HG03103 (cell line): ENCODE results near the gene ERVFRD-1.
A peak's percentile ranks its signal among the peaks of the same experiment; 100 is the strongest.
"Not testable (repeated sequence)": the region's sequence is repeated elsewhere in the genome, so short reads cannot be mapped to it uniquely, and the experiment has no call there.

Experiments used
- ATAC-seq: cut with Tn5 transposase; IDR thresholded peaks from one replicate; pipeline ENCODE4 v1.9.1; 2021; ENCODE audit warnings: low read depth; ENCODE audit not compliant: unreplicated experiment

The ERVFRD-1 gene

DNA sequence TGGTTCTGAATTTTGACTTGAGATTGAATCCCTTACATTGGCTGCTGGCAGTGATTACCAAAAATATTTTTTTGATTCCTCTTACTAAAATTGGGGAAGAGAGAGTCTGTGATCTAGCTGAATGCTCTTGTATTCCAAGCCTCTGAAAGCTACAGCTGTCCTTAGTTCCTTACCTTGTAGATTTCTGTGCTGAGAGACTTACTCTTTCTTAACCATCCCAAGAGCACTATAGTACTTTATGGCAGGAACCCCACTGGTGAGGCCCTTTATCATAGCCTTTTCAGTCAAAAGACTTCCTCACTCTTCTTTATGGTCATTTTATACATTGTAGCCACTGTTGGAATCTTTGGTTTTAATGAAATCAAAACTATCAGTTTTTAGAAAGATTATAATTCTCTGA, 19.1 kb upstream of the ERVFRD-1 start:
- ATAC-seq, result no peak

DNA sequence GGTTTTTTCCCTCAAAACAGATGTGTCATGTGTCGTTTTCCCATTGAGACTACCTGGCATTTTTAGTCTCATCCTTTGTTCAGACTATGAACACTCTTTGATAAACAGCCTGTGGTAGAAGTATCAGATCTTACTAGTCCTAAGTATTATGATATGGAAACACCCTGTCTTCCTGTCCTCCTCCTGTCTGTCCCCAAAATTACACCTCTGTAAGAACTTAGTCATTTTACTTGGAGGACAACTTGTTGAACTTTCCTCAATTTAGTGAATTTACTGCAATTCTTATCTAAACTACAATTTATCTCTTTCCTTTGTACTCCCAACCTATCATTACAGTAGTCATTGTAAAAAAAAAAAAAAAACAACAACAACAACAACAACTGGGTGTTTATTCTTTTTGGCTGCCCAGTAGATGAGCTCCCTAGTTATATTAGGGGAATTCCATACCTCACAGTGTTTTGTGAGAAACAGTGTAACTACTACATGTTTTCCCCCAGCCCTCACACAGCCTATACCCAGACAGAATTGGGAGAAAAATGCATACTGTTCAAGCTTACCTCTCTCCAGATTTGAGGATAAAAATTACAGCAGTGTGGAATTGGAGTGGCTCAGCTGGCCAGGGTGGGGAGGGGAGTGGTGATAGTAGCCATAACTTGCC, 18.5 kb upstream of the ERVFRD-1 start:
- no peak for ATAC-seq

DNA sequence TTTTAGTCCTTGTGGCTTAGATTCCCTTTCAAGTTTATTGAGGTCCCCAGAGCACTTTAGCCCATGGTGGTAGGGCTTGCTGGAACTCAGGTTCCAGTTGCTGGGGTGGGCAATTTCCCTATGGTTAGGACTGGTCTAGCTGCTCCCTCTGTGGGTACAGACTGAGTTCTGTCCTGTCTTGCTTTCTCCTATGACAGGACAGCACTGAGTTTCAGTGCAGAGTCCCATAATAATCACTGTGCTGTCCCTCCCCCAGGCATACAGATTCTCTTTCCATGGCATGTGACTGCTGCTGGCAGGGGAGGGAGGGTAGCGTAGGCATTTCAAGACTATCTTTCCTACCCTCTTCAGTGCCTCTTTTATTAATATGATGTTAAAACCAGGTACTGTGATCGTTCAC, 17.1 kb upstream of the ERVFRD-1 start:
- no peak for ATAC-seq

DNA sequence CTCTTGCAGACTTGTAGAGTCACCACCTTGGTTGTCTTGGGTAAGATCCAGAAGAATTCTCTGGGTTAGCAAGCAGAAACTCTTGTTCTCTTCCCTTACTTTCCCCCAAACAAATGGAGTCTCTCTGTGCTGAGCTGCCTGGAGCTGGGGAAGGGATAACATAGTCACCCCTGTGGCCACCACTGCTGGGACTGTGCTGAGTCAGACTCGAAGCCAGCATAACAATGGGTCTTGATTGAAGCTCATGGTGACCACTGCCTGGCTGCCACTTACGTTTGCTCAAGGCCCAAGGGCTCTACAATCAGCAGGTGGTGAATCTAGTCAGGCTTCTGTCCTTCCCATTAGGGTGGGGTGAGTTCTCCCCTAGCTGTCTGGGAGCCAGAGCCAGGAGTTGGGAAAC, 15.4 kb upstream of the ERVFRD-1 start:
- ATAC-seq, result no peak

DNA sequence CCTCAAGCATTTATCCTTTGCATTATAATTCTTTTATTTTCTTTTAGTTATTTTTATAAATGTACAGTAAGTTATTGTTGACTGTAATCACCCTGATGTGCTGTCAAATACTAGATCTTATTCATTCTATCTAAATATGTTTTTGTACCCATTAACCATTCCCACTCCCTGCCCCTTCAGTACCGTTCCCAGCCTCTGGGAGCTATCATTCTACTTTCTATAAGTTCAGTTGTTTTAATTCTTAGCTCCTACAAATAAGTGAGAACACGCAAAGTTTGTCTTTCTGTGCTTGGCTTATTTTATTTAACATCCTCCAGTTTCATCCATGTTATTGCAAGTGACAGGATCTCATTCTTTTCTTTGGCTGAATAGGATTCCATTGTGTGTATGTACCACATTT, 12.5 kb upstream of the ERVFRD-1 start:
- no peak for ATAC-seq

DNA sequence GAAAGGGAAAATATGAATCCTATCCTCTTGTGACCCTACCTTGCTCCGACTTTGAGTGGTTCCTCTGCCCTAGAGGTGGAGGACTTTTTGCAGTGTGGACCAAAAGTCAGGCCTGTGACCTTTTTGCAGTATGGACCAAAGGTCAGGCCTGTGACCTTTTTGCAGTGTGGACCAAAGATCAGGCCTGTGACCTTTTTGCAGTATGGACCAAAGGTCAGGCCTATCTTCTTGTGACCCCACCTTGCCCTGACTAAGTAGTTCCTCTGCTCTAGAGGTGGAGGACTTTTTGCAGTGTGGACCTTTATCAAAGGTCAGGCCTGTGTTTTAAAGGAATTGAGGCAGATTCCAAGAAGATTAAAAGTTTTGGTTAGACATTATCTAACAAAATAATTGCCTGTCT, 10.9 kb upstream of the ERVFRD-1 start:
- ATAC-seq, result no peak

DNA sequence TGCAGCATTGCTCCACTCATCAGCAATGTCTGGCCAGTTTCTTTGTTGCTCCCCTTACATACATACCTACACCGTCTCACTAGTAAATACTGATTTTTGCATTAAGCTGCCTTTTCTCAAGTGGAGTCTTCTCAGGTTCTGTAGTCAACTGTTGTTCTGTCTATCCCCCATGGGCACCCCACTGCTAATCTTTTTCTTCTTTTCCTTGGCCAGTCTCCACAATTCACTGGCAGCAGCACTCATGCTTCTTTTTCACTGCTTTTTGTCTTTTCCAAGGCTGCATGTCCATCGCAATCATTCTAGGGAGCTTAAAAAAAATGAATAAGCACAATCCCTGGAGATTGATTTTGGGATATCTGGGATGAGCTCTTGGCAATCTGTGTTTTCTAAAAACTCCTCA, 10.3 kb upstream of the ERVFRD-1 start:
- no peak for ATAC-seq

DNA sequence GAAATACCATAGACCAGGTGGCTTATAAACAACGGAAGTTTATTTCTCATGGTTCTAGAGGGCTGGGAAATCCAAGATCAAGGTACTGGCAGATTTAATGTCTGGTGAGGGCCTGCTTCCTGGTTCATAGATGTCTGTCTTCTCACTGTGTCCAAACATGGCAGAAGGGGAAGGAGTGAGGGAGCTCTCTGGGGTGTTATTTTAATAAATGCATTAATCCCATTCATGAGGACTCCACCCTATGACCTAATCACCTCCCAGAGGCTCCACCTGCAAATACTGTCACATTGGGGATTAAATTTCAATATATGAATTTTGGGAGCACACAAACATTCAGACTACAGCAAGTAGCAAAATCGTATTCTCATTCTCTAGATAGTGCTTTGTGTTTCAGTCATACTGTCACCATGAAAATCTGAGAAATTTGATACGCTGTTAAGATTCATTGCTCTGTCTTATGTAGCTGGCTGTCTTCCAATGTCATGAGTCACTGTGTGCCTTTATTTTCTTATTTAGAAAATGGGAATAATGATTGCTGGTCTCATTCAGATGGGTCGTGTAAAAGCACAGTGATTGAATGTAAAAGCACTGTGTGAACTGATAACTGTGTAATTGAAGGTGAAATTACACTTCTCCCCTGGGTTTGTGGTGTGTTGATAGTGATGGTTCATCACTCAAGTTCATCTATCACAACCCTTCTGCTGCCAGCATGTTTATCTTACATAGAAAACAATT, 8.9 kb upstream of the ERVFRD-1 start:
- ATAC-seq, result no peak

DNA sequence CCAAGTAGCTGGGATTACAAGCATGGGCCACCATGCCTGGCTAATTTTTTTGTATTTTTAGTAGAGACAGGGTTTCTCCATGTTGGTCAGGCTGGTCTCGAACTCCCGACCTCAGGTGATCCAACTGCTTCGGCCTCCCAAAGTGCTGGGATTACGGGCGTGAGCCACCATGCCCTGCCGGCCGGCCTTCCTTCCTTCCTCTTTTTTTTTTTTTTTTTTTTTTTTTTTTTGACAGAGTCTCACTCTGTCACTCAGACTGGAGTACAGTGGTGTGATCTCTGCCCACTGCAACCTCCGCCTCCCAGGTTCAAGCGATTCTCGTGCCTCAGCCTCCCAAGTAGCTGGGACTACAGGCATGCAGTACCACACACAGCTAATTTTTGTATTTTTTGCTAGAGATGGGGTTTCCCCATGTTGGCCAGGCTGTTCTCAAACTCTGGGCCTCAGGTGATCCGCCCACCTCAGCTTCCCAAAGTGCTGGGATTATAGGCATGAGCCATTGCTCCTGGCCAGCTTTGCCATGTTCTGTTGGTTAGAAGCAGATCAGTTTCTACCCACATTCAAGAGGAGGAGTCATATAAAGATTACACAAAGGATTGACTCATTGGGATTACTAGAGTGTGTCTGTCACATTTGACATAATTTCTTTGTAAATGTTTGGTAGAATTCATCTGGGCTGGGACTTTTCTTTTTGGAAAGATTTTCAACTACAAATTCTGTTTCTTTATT, 4.4 kb upstream of the ERVFRD-1 start:
- ATAC-seq, result not testable (repeated sequence)

DNA sequence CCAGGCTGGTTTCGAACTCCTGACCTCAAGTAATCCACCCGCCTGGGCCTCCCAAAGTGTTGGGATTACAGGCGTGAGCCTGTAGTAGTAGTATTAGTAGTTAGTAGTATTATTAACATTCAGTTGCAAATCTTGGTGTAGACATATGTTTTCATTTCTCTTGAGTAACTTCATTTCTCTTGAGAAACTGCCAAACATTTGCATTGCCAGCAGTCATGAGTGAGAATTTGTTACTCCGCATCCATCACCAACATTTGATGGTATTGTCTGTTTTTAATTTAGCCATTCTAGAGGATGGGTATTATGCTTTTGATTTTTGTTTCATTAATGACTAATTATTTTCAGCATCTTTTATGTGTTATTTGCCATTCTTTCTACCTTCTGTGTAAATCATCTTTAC, 1.5 kb upstream of the ERVFRD-1 start:
- no peak for ATAC-seq

DNA sequence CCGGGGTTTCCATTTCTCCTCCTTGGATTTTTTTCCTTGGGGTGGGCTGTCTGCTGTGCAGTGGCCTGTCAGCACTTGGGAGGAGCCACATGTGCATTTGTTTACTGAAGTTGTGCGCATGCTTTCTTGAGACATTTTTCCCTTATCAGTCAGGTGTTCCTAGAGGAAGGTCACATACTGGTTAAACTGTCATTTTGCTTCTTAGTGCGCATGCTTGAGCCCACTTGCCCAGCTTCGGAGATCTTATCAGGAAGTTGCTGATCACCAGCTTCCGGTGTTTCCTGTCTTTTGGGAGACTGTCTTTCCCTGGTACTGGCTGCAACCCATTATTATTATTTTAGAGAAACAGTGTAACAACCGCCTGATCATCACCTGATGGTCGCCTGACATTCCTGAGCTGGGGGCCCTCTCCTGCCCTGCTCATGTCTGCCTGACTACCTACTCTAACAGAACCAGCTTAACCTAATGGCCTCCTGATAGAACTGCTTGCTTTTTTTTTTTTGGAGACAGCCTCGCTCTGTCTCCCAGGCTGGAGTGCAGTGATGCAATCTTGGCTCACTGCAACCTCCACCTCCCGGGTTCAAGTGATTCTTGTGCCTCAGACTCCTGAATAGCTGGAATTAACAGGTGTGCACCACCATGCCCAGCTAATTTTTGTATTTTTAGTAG, 378 bp upstream of the ERVFRD-1 start:
- no peak for ATAC-seq

DNA sequence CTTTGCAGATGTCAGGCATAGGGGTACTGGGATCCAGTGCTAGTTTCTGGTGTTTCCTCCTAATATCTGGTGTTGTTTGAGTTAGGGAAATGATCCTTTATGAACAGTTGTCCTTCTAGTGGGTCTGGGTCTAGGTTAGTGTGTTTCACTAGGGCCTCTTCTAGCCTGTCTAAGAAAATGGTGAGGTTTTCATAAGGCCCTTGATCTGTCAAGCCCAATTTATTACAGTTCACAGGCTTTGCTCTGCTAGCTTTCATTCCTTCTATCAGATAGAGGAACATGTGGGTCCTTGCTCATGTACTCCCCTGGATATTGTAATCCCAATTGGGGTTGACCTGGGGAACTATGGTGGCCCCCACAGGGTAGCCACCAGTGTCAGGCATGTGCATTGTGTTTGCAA, 2.8 kb downstream of the ERVFRD-1 start:
- ATAC-seq, result no peak

DNA sequence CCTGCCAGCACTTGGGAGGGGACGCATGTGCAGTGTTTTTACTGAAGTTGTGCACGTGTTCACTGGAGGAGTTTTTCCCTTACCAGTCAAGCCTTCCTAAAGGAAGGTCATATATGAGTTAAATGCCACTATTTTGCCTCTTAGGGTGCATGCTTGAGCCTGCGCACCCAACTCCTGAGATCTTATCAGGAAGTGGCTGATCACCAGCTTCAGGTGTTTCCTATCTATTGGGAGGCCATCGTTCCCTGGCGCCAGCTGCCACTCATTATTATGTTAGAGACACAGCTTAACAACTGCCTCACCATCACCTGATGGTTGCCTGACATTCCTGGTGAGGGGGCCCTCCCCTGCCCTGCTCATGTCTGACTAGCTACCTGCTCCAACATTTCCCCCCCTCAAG, 8.5 kb downstream of the ERVFRD-1 start:
- no peak for ATAC-seq

DNA sequence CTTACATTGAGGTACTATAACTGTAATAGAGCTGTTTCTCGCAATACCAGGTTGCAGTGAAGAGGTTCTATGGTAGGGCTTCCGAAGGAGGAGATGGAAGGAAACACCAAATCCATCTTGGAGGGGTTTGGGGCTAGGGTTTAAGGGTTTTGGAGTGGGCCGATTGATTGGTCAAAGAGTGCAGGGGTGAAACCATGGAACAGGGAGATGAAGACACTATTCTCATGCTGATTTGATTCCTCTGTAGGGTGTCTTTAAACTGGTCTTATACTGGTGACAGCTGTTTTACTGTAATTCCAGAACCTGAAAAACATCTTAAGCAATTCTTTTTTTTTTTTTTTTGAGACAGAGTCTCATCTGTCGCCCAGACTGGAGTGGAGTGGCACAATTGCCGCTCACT, 10.1 kb downstream of the ERVFRD-1 start:
- no peak for ATAC-seq

DNA sequence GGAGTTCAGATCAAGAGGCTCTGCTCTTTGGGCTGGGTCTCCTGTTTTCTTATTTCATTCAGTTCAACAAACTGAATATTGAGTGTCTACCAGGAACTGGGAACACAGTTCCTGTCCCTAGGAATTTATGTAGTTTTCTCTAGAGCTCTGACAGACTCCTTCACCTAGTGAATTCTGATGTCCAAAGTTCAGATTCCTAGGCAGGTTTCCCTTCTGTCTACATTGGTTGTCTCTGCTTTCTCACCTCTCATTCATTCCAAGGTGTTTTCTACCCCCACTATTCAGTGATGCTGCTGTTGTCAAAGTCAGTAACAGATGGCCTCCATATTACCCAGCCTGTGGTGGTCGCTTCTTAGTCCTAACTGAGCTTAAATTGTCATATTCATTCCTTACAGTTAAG, 13.5 kb downstream of the ERVFRD-1 start:
- no peak for ATAC-seq

DNA sequence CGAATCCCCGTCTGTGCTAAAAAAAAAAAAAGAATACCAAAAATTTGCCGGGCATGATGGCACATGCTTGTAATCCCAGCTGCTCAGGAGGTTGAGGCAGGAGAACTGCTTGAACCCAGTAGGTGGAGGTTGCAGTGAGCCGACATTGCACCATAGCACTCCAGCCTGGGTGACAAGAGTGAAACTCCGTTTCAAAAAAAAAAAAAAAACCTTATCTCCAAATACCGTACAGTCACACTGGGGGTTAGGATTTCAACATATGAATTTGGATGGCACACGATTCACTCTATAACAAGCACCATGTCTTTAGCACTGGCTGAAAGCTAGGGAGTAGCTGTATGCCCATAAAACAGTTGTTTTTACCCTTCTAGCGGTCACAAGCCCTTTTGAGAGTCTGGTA, 14.0 kb downstream of the ERVFRD-1 start:
- ATAC-seq, result no peak

DNA sequence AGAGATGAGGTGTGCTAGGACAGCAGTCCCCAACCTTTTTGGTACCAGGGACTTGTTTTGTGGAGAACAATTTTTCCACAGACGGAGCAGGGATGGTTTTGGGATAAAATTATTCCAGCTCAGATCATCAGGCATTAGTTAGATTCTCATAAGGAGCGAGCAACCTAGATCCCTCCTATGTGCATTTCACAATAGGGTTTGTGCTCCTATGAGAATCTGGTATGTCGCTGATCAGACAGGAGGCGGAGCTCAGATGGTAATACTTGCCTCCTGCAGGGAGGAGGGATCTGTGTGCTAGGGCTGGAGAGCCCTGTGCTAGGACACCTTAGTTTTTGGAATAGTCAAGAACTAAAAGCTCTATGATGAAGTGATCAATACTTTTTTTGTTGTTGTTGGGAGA, 15.4 kb downstream of the ERVFRD-1 start:
- ATAC-seq, result no peak

DNA sequence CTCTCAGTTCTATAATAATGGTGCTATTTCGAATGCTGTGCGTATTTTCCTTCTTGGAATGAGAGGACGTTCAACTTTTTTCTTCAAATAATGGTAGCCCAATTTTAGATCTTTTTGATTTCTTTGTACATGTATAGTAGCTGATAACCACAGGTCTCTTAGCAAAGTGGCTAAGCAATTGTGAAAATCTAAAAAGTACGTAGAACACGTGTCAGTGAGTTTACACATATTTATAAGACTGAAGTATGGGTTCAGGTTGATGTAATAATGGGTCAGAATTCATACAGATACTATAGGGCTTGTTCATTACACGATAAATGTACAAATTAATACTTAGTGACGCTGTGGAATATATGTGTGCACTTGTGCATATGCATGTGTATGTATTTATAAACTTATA, 16.6 kb downstream of the ERVFRD-1 start:
- ATAC-seq, result no peak

DNA sequence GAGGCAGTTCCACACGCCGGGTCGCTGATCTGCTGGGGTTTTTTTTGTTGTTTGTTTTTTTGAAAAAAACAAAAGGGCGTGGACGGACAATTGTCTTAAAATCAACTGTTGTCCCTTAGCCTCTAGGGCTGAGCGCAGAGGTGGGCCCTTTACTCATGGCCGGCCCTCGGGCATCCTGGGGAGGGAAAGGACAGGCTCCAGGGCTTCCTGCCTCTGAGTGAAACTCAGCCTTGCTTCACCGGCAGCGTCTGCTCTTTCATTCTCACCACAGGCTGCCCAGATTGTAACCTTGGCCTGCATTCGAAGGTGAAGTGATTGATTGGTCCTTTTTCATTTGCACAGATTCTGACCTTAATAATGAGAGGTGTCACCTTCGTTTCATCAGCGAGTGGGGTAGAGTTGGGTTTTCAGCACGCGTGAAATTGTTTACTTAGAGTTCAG, 17.1 kb downstream of the ERVFRD-1 start:
- peak; percentile 27 for ATAC-seq

DNA sequence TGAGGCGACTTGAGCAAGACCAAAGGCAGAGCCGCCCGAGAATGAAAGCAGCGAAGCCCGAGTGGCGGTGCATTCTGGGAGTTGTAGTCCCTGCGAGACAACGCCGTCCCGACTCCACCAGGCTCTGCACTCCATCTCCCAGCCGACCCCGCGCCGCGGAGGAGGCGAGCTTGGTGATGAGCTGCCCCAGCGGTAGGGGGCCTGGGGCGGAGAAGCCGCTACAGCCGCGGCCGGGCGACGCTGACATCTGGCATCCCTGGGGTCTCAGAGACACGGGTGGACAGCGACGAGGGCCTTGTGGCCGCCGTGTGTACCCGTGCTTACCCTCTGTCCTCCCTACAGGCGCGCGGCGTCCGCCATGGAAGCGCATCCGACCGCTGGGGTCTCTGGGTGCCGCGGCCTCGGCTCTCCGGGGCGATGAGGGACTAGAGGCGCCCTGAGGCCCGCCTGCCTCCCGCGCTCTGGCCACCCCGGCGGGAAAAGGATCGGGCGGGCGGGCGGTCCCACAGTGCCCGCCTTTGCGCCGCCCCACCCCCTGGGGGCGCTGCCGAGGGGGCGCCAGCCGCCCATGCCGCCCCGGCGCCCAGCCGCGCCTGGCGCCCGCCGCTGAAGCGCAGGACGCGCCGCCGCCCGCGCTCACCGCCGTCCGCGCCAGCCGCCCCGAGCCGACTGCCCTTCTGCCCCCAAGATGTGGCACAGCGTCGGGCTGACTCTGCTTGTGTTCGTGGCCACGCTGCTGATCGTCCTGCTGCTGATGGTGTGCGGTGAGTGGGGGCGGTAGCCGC, 17.7 kb downstream of the ERVFRD-1 start, which contains the start of gene SMIM13:
SMIM13 (plus strand) TSS at position 209 of the 785 bp plus-strand sequence; CDS start at position 689, 480 bp downstream.
- peak; percentile 82 for ATAC-seq

DNA sequence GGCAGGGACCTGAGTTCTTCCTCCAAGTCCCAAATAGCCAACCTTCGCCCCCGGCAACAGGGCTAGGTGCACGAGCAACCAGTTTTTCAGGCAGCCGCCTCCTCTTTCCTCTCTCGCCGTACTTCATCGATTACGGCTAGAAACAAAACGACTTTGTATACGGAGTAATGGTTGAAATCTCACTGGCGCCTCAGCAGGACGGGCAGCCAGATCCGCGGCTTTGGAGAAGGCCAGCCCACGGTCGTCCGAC, 18.2 kb downstream of the ERVFRD-1 start:
- ATAC-seq, result peak; percentile 16
